C4-2B (cell line): Measurements from ENCODE around the gene APLF.

ENCODE experiments used
- ZFX ChIP-seq: fragments of 450-650 bp; IDR thresholded peaks from 2 replicates; pipeline ENCODE4 v1.6.1; 2017
- TF ChIP-seq, protein P1 (sequence below): fragments of 450-650 bp; conservative IDR thresholded peaks from 2 replicates; pipeline ENCODE4 v1.5.1; 2017; ENCODE audit warnings: mild to moderate bottlenecking

- TF ChIP-seq, protein P1, sequence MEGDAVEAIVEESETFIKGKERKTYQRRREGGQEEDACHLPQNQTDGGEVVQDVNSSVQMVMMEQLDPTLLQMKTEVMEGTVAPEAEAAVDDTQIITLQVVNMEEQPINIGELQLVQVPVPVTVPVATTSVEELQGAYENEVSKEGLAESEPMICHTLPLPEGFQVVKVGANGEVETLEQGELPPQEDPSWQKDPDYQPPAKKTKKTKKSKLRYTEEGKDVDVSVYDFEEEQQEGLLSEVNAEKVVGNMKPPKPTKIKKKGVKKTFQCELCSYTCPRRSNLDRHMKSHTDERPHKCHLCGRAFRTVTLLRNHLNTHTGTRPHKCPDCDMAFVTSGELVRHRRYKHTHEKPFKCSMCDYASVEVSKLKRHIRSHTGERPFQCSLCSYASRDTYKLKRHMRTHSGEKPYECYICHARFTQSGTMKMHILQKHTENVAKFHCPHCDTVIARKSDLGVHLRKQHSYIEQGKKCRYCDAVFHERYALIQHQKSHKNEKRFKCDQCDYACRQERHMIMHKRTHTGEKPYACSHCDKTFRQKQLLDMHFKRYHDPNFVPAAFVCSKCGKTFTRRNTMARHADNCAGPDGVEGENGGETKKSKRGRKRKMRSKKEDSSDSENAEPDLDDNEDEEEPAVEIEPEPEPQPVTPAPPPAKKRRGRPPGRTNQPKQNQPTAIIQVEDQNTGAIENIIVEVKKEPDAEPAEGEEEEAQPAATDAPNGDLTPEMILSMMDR, result no peak
- TF ChIP-seq ZFX, result no peak
Observed at GRCh38 chr2:68429311-68429826, 38.0 kb upstream of the APLF start.
